Measurements from ENCODE around the gene PPP1R13L. TPM values are rescaled to one million over a fixed set of nuclear protein-coding genes. Genes with fewer than 3 reads are reported as not detected.

The PPP1R13L gene
- total RNA-seq, 2 donors from 2014 or later = 51.2 to 112 TPM

DNA sequence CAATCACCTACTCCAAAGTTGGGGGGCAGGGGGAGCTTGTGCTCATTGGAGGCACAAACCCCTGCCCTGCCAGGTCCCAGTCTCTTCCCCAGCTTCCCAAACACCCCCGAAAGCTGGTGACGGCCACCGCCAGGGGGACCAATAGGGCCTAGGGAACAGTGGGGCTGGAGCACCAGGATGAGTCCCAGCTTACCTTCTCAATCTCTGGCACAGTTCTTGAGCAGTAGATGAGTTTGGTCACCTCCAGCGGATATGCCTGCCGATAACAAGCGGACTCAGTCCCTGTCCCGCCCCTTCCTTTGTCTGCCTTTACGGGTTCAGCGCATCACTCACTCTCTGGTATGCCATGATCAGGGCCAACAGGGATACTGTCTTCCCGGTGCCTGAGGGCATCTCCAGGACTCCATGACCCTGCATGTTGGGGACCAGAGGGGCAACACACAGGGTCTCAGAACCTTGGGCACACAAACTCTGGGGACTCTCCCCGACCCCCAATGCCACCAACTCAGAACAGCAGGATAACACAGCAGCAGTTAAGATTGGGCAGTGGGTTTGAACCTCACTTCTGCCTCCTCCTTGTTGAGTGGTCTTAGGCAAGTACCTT is 36.0 kb downstream of the PPP1R13L start:
- ATAC-seq (ENCODE audit: insufficient number of reproducible peaks, low FRiP score, low read depth) (no peak), DNase-seq (ENCODE audit: low spot score) (no peak)
- Histone ChIP-seq H3K36me3 (no peaks in the 10 kb centered on the region), H3K9me3 (no peaks in the 10 kb centered on the region), H3K27me3 (replicated peaks; ENCODE audit: insufficient read depth) (no peaks in the 10 kb centered on the region), H3K4me1 (ENCODE audit: control insufficient read depth in 1 of 2, low read depth in 2 of 2) (peaks cover 8 to 11% of the 10 kb centered on the region in 2 donors), H3K4me3 (no peak overlapping the region), H3K27ac (no peak overlapping the region)
- no peak for TF ChIP-seq CTCF (IDR thresholded peaks at IDR 0.05)

DNA sequence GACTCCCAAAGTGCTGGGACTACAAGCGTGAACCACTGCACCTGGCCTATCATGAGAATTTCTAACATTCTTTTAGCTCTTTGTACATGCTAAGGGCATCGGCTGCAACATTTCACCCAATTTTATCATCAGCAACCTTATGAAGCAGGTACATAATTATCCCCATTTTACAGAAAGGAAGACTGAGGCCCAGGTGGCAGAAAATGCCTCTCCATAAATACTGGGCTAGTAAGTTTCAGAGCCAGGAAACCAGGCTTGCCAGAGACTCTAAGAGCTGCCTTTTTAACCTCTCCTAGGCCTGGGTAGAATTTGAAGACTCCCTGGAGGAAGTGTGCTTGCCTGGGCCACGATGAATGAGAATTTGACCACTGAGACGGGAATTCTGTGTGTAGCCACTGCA is 36.7 kb downstream of the PPP1R13L start:
- TF ChIP-seq CTCF (IDR thresholded peaks at IDR 0.05) = no peak
- DNase-seq (ENCODE audit: low spot score) (no peak), ATAC-seq (ENCODE audit: insufficient number of reproducible peaks, low FRiP score, low read depth) (no peak)
- peaks cover 8 to 11% of the 10 kb centered on the region in 2 donors for H3K4me1 ChIP-seq (ENCODE audit: control insufficient read depth in 1 of 2, low read depth in 2 of 2)
- no peak overlapping the region for H3K4me3 ChIP-seq
- no peaks in the 10 kb centered on the region for H3K9me3 ChIP-seq
- H3K27me3 ChIP-seq (replicated peaks; ENCODE audit: insufficient read depth) = no peaks in the 10 kb centered on the region
- no peak overlapping the region for H3K27ac ChIP-seq
- peaks cover 4% of the 10 kb centered on the region for H3K36me3 ChIP-seq

- TF ChIP-seq CTCF (IDR thresholded peaks at IDR 0.05) = no peak
- H3K27ac ChIP-seq = no peak overlapping the region
- DNase-seq (ENCODE audit: low spot score) = no peak
- H3K36me3 ChIP-seq = peaks cover 8% of the 10 kb centered on the region
- H3K4me1 ChIP-seq (ENCODE audit: control insufficient read depth in 1 of 2, low read depth in 2 of 2) = peaks cover 2 to 3% of the 10 kb centered on the region in 2 donors
- ATAC-seq (ENCODE audit: insufficient number of reproducible peaks, low FRiP score, low read depth) = no peak
- no peaks in the 10 kb centered on the region for H3K27me3 ChIP-seq (replicated peaks; ENCODE audit: insufficient read depth)
- no peaks in the 10 kb centered on the region for H3K9me3 ChIP-seq
- H3K4me3 ChIP-seq = no peak overlapping the region
Observed at GRCh38 chr19:45364696-45365095, 40.2 kb downstream of the PPP1R13L start.

DNA sequence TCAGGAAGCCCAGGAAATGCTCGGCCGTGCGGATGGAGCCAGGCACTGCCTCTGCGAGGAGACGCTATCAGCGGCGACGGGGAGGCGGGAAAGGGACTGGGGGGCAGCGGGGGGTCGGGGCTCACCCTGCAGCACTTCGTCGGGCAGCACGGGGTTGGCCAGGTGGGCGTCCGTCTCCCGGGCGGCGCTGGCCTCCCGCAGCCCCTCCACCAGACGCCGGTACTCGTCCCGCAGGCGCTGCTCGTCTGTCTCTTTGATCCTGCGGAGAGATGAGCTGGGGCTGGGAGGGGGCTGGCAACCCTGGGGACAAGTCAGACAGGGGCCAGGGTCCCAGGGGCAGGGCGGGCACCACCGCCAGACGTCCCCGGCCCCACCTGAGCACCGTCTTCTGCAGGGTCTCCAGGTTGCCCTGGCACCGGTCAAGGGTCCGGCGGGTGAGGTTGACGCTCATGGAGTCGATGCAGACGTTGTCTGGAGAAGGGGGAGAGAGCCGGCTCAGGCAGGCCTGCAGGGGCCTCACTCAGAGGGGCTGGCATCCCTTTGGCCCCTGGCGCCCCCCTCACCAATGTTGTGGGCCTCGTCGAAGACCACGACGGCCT is 40.9 kb downstream of the PPP1R13L start:
- TF ChIP-seq CTCF (IDR thresholded peaks at IDR 0.05) = no peak

DNA sequence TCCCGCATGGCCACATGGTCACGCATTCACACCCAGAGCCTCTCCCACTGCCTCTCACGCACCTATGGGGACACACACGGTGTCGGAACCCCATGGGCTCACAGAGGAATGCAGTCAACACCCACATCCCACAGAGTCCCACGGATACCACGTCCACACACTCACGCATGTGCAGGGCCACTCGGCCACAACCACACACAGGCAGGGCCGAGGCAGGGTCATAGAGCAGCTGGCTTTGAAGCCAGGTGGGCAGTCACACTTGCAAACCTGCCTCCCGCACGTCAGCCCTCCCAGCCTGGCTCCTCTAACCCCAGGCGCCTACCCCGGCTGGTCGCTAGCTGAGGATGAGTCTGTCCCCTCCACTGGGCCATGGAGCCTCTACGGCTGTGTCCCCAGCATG is 42.6 kb downstream of the PPP1R13L start:
- Histone ChIP-seq H3K36me3 (peaks cover 8% of the 10 kb centered on the region), H3K9me3 (no peaks in the 10 kb centered on the region), H3K4me3 (no peak overlapping the region), H3K4me1 (ENCODE audit: control insufficient read depth in 1 of 2, low read depth in 2 of 2) (no peaks in the 10 kb centered on the region), H3K27ac (no peak overlapping the region), H3K27me3 (replicated peaks; ENCODE audit: insufficient read depth) (no peaks in the 10 kb centered on the region)
- TF ChIP-seq CTCF (IDR thresholded peaks at IDR 0.05) = no peak
- no peak for DNase-seq (ENCODE audit: low spot score)
- no peak for ATAC-seq (ENCODE audit: insufficient number of reproducible peaks, low FRiP score, low read depth)

More for the DNA sequence above, 40.9 kb downstream of the PPP1R13L start:
- Histone ChIP-seq H3K4me1 (ENCODE audit: control insufficient read depth in 1 of 2, low read depth in 2 of 2) (no peaks in the 10 kb centered on the region), H3K27ac (no peak overlapping the region), H3K9me3 (no peaks in the 10 kb centered on the region), H3K36me3 (peaks cover 8% of the 10 kb centered on the region), H3K27me3 (replicated peaks; ENCODE audit: insufficient read depth) (no peaks in the 10 kb centered on the region), H3K4me3 (no peak overlapping the region)
- DNase-seq (ENCODE audit: low spot score) (no peak), ATAC-seq (ENCODE audit: insufficient number of reproducible peaks, low FRiP score, low read depth) (no peak)

Measured in thoracic aorta (tissue), 2 donors.